Measurements from ENCODE around the gene TBC1D1. TPM values are rescaled to one million over a fixed set of nuclear protein-coding genes. Genes with fewer than 3 reads are reported as not detected.

TBC1D1 gene
- total RNA-seq, 1 donor from 2014 or later: 56.5 TPM

DNA sequence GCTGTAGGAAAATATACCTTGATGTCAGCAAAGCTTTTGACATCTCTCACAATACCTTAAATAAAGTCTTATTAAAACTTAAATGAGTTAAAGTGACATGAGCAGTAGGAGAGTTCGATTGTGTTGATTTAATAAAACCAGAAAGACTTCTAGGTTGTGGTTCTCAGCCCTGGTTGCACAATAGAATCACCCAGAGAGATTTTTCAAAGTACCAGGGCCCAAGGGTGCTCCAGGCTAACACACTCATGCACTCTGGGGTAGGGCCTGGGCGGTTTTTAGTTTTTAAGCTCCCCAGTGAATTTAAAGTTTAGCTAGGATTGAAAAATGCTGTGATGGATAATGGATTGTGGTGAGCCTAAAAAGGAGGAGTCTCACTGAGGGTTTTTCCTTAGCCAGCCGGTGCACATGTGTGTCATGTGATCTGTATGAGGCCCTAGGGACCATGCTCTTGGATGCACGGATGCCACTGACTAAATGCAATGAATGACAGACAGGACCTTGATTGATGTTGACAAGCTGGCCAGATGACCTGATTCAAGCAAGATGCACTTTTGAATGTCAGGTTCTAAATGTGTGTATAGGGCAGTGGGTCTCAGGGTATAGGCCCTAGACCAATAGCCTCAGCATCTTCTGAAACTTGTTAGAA is 254.3 kb downstream of the TBC1D1 start:
- no peak overlapping the region for H3K27ac ChIP-seq
- H3K9me3 ChIP-seq: no peaks in the 10 kb centered on the region
- no peak for DNase-seq
- intact Hi-C loops (cut with DNase I): no loop called here
- TF ChIP-seq, protein P1, sequence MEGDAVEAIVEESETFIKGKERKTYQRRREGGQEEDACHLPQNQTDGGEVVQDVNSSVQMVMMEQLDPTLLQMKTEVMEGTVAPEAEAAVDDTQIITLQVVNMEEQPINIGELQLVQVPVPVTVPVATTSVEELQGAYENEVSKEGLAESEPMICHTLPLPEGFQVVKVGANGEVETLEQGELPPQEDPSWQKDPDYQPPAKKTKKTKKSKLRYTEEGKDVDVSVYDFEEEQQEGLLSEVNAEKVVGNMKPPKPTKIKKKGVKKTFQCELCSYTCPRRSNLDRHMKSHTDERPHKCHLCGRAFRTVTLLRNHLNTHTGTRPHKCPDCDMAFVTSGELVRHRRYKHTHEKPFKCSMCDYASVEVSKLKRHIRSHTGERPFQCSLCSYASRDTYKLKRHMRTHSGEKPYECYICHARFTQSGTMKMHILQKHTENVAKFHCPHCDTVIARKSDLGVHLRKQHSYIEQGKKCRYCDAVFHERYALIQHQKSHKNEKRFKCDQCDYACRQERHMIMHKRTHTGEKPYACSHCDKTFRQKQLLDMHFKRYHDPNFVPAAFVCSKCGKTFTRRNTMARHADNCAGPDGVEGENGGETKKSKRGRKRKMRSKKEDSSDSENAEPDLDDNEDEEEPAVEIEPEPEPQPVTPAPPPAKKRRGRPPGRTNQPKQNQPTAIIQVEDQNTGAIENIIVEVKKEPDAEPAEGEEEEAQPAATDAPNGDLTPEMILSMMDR (IDR thresholded peaks at IDR 0.05): no peak
- ATAC-seq: peak; percentile 65 to 68
- H3K4me3 ChIP-seq: no peak overlapping the region
- H3K27me3 ChIP-seq (ENCODE audit: low read depth): no peaks in the 10 kb centered on the region
- peaks cover 7% of the 10 kb centered on the region for H3K4me1 ChIP-seq
- H3K36me3 ChIP-seq: peaks cover 3% of the 10 kb centered on the region

DNA sequence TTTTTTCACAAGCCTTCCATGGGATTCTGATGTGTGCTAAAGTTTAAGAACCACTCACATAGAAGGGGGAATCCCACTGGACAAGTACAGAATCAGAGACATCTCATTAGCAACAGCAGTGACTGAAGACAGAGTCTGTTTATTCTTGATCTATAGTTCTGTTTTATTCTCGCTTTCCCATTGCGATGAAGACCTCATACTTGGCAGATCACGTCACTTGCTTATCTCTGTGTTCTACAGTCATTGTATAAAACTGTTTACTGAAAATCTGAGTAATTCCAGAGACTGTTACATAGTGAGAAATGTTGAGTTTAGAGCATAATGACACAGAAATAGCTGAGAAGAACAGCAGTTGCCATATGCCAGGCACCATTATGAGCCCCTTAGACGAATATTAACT is 254.9 kb downstream of the TBC1D1 start:
- Histone ChIP-seq H3K36me3 (no peaks in the 10 kb centered on the region), H3K9me3 (no peaks in the 10 kb centered on the region), H3K4me1 (peaks cover 13% of the 10 kb centered on the region), H3K4me3 (no peak overlapping the region), H3K27me3 (ENCODE audit: low read depth) (no peaks in the 10 kb centered on the region), H3K27ac (no peak overlapping the region)
- DNase-seq (no peak), ATAC-seq (no peak)
- TF ChIP-seq, protein P1 (IDR thresholded peaks at IDR 0.05): no peak
- intact Hi-C loops (cut with DNase I): no loop called here

DNA sequence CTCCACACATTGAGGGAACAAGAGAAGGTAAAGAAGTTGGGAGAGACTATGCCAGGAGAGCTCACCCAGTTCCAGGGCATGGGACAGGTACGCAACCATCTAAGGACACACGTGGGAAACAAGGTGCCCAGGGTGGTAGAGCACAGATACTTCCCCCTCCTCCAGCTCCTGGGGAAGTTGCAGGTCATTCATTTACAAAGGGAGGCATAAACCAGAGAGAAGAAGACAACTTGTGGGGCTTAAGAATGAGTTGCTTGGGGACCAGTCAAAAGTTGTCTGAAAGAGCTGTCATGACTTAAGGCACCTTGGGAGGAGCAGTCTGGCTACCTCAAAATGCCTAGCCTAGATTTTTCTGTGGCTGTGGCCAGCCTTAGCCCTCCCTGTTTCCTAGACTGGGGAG is 255.5 kb downstream of the TBC1D1 start:
- ATAC-seq (no peak), DNase-seq (no peak)
- intact Hi-C loops (cut with DNase I): no loop called here
- H3K27ac ChIP-seq: no peak overlapping the region
- H3K4me3 ChIP-seq: no peak overlapping the region
- TF ChIP-seq, protein P1 (IDR thresholded peaks at IDR 0.05): no peak
- H3K9me3 ChIP-seq: no peaks in the 10 kb centered on the region
- H3K27me3 ChIP-seq (ENCODE audit: low read depth): no peaks in the 10 kb centered on the region
- no peaks in the 10 kb centered on the region for H3K36me3 ChIP-seq
- H3K4me1 ChIP-seq: peaks cover 15% of the 10 kb centered on the region

DNA sequence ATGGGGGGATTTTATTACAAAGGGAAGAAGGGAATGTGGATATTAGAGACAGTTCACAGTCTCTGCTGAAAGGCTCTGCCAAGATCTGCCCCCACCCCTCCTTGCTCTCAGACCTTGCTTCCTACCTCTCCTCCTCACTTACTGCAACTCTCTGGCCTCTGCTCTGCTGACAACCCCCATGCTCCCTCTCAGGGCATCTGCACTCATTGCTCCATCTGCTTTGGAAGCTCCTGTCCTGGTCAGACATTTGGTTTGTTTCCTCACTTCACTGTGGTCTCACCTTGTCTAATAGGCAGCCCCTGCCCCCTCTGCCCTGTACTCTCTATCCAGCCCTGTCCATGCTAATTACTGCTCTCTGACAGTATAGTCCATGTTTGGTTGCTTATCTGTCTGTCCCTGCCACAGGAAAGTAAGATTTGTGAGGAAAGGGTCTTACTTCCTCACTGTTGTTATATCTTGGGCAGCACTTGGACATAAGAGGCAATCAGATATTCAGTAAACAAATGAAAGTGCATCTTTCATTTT is 258.6 kb downstream of the TBC1D1 start:
- Histone ChIP-seq H3K4me3 (no peak overlapping the region), H3K9me3 (no peaks in the 10 kb centered on the region), H3K36me3 (no peaks in the 10 kb centered on the region), H3K4me1 (peaks cover 21% of the 10 kb centered on the region), H3K27ac (no peak overlapping the region), H3K27me3 (ENCODE audit: low read depth) (no peaks in the 10 kb centered on the region)
- intact Hi-C loops (cut with DNase I): no loop called here
- ATAC-seq (no peak), DNase-seq (no peak)
- TF ChIP-seq, protein P1 (IDR thresholded peaks at IDR 0.05): no peak

DNA sequence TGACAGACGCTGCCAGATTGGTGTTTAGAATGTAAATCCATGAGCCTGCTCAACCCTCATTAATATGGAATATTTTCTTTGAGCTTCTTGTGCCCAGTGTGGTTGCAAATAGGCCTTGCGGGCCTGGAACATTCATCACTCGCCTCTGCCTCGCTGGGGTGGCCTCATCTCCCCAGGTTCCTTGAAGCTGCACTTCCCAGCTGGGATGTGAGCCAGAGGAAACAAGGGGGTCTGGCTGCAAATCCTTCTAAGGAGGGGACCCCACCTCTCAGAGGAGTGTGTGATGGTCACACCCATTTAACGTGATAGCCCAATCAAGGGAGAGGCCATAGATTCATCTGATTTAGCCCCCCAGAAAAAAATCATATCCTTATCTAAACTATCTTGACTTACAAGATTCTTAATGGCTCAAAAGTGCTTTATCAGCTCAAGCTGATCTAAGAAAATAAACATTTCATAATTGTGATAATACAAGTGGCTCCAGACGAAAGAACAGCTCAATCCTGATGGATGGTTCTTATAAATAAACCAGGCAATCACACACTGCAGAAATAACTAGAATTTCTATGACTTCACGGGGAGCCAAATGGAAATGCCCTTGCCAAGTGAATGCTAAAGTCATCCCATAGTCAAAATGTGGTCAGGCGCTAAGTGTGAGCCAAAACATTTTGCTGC is 259.2 kb downstream of the TBC1D1 start:
- ATAC-seq: peak in 1 of 2 donors; percentile 60
- H3K4me3 ChIP-seq: no peak overlapping the region
- H3K9me3 ChIP-seq: no peaks in the 10 kb centered on the region
- DNase-seq: no peak
- TF ChIP-seq, protein P1 (IDR thresholded peaks at IDR 0.05): no peak
- H3K27ac ChIP-seq: no peak overlapping the region
- no peaks in the 10 kb centered on the region for H3K27me3 ChIP-seq (ENCODE audit: low read depth)
- intact Hi-C loops (cut with DNase I): no loop called here
- peaks cover 27% of the 10 kb centered on the region for H3K4me1 ChIP-seq
- H3K36me3 ChIP-seq: no peaks in the 10 kb centered on the region

Data from lower lobe of right lung (tissue), 2 donors.